Glomerular visceral epithelial cell (primary cell): ENCODE results near the gene AQP12B.
"Not testable (repeated sequence)": the region's sequence is repeated elsewhere in the genome, so short reads cannot be mapped to it uniquely, and the experiment has no call there.

Experiments used
- DNase-seq: peaks from one replicate; pipeline ENCODE4 v3.0.0-alpha.2; 2016; ENCODE audit errors: extremely low spot score

Gene AQP12B

GRCh38 chr2:240683329-240683979 is 769 bp upstream of the AQP12B start:
- DNase-seq, result not testable (repeated sequence)

- DNase-seq, result not testable (repeated sequence)
Observed at GRCh38 chr2:240680185-240680584, 2.5 kb downstream of the AQP12B start.

GRCh38 chr2:240678909-240679308 is 3.8 kb downstream of the AQP12B start:
- DNase-seq, result not testable (repeated sequence)

GRCh38 chr2:240678043-240678442 is 4.6 kb downstream of the AQP12B start:
- DNase-seq, result not testable (repeated sequence)

GRCh38 chr2:240675345-240675744 is 7.3 kb downstream of the AQP12B start:
- DNase-seq, result not testable (repeated sequence)

- not testable (repeated sequence) for DNase-seq
Observed at GRCh38 chr2:240674461-240675184, 8.1 kb downstream of the AQP12B start.

GRCh38 chr2:240672701-240673190 is 9.9 kb downstream of the AQP12B start:
- no peak for DNase-seq

- DNase-seq, result no peak
Observed at GRCh38 chr2:240672076-240672700, 10.5 kb downstream of the AQP12B start.

- no peak for DNase-seq
Observed at GRCh38 chr2:240670950-240671349, 11.7 kb downstream of the AQP12B start.

GRCh38 chr2:240670402-240670801 is 12.3 kb downstream of the AQP12B start:
- no peak for DNase-seq

GRCh38 chr2:240664622-240665021 is 18.1 kb downstream of the AQP12B start:
- DNase-seq, result no peak

- DNase-seq, result no peak
Observed at GRCh38 chr2:240663546-240664190, 19.0 kb downstream of the AQP12B start.

- DNase-seq, result no peak
Observed at GRCh38 chr2:240662681-240663080, 20.0 kb downstream of the AQP12B start.

- DNase-seq, result not testable (repeated sequence)
Observed at GRCh38 chr2:240659883-240660282, 22.8 kb downstream of the AQP12B start.

GRCh38 chr2:240655931-240656886 is 26.5 kb downstream of the AQP12B start:
- DNase-seq, result no peak

GRCh38 chr2:240651185-240651584 is 31.5 kb downstream of the AQP12B start:
- no peak for DNase-seq

- DNase-seq, result no peak
Observed at GRCh38 chr2:240650254-240650965, 32.3 kb downstream of the AQP12B start.

GRCh38 chr2:240649331-240649730 is 33.4 kb downstream of the AQP12B start:
- DNase-seq, result no peak

GRCh38 chr2:240648650-240649275 is 33.9 kb downstream of the AQP12B start:
- no peak for DNase-seq

- no peak for DNase-seq
Observed at GRCh38 chr2:240648155-240648649, 34.5 kb downstream of the AQP12B start.
